GM12872 (cell line): ENCODE data around the gene PPP1R14D.

Source experiments
- TF ChIP-seq, protein P1 (sequence below): IDR thresholded peaks from 3 replicates; pipeline ENCODE4 v1.5.1; 2011; ENCODE audit warnings: low read depth, mild to moderate bottlenecking, low read length, moderate library complexity; ENCODE audit not compliant: insufficient read depth

PPP1R14D gene

DNA sequence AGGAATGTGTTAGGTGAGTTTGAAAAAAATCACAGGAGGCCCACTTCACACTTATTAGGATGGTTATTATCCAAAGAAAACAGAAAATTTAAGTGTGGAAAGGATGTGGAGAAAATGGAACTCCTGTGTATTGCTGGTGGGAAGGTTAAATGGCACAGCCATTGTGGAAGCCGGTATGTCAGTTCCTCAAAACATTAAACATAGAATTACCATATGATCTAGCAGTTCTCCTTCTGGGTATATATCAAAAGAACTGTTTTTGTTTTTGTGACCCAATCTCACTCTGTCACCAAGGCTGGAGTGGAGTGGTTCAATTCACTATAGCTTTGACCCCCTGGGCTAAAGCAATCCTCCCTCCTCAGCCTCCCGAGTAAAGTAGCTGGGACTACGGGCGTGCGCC is 32.0 kb downstream of the PPP1R14D start:
- TF ChIP-seq, protein P1, sequence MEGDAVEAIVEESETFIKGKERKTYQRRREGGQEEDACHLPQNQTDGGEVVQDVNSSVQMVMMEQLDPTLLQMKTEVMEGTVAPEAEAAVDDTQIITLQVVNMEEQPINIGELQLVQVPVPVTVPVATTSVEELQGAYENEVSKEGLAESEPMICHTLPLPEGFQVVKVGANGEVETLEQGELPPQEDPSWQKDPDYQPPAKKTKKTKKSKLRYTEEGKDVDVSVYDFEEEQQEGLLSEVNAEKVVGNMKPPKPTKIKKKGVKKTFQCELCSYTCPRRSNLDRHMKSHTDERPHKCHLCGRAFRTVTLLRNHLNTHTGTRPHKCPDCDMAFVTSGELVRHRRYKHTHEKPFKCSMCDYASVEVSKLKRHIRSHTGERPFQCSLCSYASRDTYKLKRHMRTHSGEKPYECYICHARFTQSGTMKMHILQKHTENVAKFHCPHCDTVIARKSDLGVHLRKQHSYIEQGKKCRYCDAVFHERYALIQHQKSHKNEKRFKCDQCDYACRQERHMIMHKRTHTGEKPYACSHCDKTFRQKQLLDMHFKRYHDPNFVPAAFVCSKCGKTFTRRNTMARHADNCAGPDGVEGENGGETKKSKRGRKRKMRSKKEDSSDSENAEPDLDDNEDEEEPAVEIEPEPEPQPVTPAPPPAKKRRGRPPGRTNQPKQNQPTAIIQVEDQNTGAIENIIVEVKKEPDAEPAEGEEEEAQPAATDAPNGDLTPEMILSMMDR: no peak

DNA sequence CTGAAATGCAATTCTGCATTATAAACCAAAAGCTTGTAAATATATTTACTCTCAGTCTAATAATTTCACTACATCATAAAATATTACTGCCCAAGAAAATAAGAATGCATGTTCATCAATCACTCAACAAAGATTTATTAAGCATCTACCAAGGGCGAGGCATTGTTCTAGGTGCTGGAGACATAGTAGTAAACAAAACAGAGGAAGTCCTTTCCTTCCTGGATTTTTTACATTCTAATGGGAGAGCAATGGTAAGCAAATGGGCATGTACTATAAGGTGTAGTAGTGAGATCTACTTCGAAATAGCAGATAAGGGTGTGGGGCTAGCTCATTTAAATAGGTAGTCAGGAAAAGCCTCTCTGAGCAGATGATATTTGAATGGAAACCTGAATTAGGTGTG is 32.5 kb downstream of the PPP1R14D start:
- TF ChIP-seq, protein P1: no peak

DNA sequence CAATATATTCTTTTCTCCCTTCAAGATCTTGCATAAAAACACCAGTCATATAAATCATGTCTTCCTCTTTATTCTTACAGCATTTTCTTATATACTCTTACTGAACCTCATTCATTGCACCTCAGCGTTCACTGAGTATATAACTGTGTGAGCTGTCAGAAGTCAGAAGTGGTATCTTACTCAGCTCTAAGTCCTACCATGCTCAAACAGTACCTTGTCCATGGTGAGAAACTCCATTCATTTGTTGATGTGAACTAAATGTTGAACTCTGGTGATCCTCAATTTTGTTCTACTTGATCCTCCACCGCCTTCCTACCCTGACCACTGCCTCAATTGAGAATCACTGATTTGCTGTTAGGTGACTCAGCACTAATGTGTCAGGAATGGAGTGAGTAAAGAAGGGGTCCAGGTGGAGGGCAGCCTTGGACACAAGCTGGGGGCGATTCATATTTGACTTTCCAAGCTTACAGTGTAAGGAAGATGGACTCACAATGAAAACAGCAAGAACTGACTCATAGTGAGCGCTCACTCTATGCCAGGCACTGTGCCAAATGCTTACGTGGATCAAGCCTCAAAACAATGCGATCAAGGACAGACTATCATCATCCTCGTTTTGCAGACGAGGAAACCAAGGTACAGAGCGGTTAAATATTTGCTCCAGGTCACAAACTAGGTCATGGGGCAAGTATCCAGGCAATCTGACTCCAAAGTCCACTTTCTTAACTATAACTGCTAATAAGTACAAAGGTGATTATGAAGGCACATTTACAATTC is 35.1 kb downstream of the PPP1R14D start:
- TF ChIP-seq, protein P1: no peak

DNA sequence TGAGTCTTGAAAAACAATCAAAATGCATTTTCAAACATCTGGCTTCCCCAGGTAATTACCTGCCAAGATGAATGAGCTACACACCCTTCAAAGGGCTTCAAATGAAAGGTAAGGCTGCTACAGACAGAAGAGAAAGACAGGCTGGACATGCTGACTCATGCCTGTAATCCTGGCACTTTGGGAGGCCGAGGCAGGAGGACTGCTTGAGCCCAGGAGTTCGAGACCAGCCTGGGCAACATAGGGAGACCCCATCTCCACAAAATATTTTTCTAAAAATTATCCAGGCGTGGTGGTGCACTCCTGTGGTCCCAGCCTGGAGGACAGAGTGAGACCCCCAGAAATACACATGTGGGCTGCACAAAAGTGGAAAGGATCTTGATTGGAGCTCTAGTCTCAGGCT is 36.1 kb downstream of the PPP1R14D start:
- TF ChIP-seq, protein P1: no peak

DNA sequence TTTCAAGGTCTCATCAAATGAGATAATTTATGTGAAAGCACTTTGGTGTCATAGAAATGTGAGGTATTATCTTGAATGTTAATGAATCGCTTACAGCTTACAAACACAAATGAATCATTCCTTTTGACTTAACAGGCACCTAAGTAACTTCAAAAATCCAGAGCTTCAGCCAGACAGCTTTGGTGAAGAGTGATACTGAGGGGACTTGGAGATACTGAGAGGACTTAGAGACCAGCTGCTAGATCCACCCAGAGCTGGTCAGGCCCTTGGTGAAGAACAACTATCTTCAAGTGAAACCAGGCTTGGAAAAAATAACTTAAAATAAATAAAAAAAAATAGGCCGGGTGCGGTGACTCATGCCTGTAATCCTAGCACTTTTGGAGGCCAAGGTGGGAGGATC is 37.8 kb downstream of the PPP1R14D start:
- TF ChIP-seq, protein P1: no peak

DNA sequence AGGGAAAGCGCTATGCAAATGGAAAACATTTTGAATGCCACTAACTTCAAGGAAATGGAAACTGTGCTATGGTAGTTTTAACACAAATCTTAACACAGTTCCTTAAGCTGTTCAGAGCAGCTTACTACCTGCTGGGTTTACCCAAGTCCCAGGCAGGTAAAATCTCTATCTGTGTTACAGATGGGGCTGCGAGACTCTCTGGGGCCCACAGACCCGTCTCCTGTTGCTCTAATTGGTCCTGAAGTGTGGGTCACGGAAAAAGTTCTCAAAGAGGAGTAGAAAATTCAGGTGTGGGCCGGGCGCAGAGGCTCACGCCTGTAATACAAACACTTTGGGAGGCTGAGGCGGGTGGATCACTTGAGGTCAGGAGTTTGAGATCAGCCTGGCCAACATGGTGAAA is 38.5 kb downstream of the PPP1R14D start:
- TF ChIP-seq, protein P1: no peak

DNA sequence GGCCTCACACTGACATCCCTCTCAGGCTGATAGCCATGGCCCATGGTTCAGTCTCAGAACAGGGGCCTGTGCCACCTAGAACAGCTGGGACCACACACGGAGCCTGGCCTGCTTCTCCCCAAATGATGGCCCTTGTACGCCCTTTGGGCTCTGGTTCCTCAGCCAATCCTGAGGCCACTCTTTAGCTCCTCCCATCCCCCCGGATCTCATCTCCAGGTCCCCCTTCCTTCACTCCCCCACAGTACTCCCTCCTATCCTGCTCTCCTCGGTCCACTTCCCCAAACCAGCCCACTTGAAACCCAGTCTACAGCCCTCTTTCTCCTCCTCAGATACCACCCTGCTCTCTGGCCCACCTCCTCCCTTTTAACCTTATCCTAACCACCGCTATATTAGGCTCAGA is 39.4 kb downstream of the PPP1R14D start:
- TF ChIP-seq, protein P1: no peak
